Medulla oblongata (tissue), 1 donor: ENCODE results near the gene CWC22.

Source experiments
- DNase-seq: peaks from one replicate; pipeline ENCODE4 v3.0.0-alpha.2; 2015; ENCODE audit errors: extremely low spot score

CWC22 gene

GRCh38 chr2:179898873-179899272 lies 108.2 kb downstream of the CWC22 start:
- no peak for DNase-seq
